D721Med (cell line): ENCODE results near the gene HS3ST5.
"Not testable (repeated sequence)": the region's sequence is repeated elsewhere in the genome, so short reads cannot be mapped to it uniquely, and the experiment has no call there.

Source experiments
- DNase-seq: peaks from one replicate; pipeline ENCODE4 v3.0.0; 2011; ENCODE audit warnings: low spot score; ENCODE audit not compliant: insufficient read length
- FAIRE-seq: peaks from 2 replicates; lab custom pipeline; 2011; peaks lifted over from hg19 to GRCh38; lab: Jason Lieb, UNC
- TF ChIP-seq, protein P1 (sequence below): IDR thresholded peaks from 2 replicates; pipeline ENCODE4 v1.5.1; 2012; ENCODE audit warnings: mild to moderate bottlenecking, control low read depth; ENCODE audit not compliant: insufficient read depth; ENCODE audit errors: missing control alignments

HS3ST5 gene

DNA sequence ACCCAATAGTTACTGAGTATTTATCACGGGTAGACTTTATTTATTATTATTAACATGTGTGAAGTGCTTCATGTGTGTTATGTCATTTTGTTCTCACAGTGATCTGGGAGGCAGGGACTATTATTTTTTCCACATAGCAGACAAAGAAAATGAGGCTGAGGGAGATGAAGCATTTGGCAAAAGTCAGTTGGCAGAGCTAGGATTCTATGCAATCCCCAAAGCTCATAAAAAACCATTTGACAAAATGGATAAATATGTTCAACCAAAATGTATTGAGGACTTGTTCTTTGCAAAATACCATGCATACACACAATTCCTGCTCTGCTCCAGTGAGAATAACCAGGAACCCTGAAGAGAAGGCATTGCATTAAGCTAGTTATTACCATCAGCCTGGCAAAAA, 184.4 kb downstream of the HS3ST5 start:
- DNase-seq (no peak), FAIRE-seq (no peak)
- TF ChIP-seq, protein P1, sequence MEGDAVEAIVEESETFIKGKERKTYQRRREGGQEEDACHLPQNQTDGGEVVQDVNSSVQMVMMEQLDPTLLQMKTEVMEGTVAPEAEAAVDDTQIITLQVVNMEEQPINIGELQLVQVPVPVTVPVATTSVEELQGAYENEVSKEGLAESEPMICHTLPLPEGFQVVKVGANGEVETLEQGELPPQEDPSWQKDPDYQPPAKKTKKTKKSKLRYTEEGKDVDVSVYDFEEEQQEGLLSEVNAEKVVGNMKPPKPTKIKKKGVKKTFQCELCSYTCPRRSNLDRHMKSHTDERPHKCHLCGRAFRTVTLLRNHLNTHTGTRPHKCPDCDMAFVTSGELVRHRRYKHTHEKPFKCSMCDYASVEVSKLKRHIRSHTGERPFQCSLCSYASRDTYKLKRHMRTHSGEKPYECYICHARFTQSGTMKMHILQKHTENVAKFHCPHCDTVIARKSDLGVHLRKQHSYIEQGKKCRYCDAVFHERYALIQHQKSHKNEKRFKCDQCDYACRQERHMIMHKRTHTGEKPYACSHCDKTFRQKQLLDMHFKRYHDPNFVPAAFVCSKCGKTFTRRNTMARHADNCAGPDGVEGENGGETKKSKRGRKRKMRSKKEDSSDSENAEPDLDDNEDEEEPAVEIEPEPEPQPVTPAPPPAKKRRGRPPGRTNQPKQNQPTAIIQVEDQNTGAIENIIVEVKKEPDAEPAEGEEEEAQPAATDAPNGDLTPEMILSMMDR, result no peak

DNA sequence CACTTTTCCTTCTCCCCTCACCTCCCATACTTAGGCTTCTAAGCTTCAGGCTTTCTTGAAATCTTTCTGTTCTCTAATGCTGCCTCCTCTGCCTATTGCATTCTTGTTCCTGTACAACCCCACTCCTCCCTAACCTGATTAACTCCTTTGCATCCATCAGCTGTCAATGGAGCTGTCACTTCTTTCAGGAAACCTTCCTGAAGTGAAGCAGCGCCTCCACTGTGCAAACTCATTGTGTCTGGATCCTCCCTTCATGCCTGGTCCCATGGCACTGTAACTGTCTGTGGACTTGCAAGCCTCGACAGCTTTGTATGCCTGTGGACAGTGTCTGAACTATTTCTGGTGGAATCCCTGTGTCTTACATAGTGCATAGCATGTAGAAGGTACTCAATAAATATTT, 185.0 kb downstream of the HS3ST5 start:
- DNase-seq (no peak), FAIRE-seq (no peak)
- TF ChIP-seq, protein P1, result no peak

DNA sequence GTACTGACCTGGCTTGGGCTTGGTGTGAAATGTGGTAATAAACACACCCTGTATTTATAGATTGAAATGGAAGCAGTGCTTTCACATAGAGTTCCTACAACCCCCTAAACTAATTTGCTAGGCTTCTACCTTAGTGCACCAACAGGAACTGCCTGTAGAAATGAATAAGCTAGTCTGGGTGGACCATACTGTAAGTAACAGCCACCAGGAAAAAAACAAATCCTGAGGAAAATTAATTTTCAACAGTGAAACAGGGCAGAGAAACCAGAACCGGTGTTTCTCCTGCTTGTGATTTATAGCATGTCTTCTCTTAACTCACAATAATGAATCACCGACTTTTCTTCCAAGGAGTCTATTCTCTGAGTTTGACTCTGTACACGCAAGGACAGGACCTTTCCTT, 187.1 kb downstream of the HS3ST5 start:
- no peak for DNase-seq
- TF ChIP-seq, protein P1, result no peak
- FAIRE-seq, result no peak

DNA sequence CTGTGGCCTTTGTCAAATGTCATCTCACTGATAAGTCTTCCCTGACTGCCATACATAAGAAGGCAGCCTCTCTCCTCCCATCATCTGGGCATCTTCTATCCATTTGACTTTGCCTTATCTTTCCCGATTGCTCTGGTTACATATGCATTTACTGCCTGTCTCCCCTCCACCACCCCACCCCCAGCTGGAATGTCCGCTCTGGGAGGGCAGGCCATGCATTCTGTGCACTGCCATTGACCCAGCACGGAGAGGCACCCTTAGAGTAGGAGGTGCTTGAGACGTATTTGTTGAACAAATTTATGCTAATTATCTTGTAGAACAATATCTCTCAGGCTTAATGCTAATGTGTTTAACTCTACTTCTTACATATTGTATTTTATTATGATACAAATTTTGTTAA, 188.0 kb downstream of the HS3ST5 start:
- TF ChIP-seq, protein P1, result no peak
- FAIRE-seq (no peak), DNase-seq (no peak)

DNA sequence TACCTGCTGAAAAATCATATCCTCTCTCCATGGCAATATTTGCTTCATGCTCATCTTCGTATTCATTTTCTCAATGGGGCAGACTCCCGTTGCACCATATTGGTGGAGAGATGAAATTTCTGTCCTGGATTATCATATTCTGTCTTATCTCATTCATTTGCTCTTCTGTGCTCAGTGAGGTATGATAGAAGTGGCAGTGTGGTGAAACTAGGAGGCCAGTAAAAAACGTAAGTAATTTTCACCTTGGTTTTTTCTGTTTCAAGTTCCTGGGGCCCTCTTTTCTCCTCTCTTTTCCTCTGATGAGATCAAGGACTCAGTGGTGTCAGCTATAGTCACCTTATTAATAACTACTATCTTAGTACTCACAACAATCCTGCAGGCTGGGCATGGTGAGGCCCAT, 189.4 kb downstream of the HS3ST5 start:
- FAIRE-seq (no peak), DNase-seq (no peak)
- TF ChIP-seq, protein P1, result no peak

DNA sequence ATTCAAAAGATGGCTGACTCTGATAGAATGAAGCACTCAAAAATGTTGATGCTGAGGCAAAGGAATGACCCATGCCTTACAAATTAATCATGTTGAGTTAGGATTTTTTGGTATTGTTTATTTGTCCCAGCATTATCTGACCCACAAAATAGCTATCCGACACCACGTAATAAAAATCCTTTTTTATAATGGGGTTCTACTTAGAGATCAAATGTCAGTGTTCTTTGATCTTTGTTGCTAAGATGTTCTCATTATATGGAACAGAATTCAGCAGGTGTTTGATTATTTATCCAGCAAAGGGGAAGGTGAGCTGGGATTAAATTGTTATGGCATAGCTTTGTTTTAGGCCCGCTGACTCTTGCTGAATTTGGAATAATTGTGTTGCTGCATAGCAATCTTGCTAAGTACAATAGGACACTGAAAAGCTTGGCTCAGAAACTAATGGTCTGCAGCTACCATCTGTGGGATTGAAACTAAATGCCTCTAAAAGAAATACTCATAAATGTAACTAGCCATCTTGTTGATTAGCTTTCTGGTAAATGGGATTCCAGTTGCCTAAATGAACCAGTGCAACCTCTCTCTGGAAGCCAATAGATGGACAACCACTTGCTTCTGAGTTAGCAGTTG, 191.6 kb downstream of the HS3ST5 start:
- TF ChIP-seq, protein P1, result no peak
- DNase-seq (no peak), FAIRE-seq (no peak)

DNA sequence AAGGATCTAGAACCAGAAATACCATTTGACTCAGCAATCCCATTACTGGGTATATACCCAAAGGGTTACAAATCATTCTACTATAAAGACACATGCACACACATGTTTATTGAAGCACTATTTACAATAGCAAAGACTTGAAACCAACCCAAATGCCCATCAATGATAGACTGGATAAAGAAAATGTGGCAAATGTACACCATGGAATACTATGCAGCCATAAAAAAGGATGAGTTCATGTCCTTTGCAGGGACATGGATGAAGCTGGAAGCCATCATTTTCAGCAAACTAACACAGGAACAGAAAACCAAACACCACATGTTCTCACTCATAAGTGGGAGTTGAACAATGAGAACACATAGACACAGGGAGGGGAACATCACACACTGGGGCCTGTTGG, 193.6 kb downstream of the HS3ST5 start:
- not testable (repeated sequence) for DNase-seq, FAIRE-seq
